ENCODE measurements around the gene ITGA5. TPM values are rescaled to one million over a fixed set of nuclear protein-coding genes. Genes with fewer than 3 reads are reported as not detected.

Gene ITGA5
- total RNA-seq, 1 experiment from 2014 or later, result 75.8 TPM

GRCh38 chr12:54463484-54463883, 44.4 kb upstream of the ITGA5 start:
- Histone ChIP-seq H3K36me3 (ENCODE audit: control insufficient read depth, insufficient read depth, low read length) (no peaks in the 10 kb centered on the region), H3K4me3 (ENCODE audit: low read depth in 2 of 2, low read length in 2 of 2) (no peak overlapping the region), H3K27me3 (ENCODE audit: control insufficient read depth, insufficient read depth, low read length) (peaks cover 41% of the 10 kb centered on the region), H3K4me1 (ENCODE audit: control insufficient read depth, insufficient read depth, low read length) (no peaks in the 10 kb centered on the region), H3K9me3 (ENCODE audit: control insufficient read depth, insufficient read depth, low read depth, low read length) (no peaks in the 10 kb centered on the region), H3K27ac (ENCODE audit: low read length) (no peak overlapping the region)
- ChIA-PET POLR2A (no interaction called here), CTCF (interaction anchor here (0.6 kb wide), 1 partner anchor 10 kb away, joined by 4 read pairs; no protein-coding TSS in a partner anchor)
- no peak for ATAC-seq
- no peak for TF ChIP-seq SIN3A (IDR thresholded peaks at IDR 0.05; ENCODE audit: borderline replicate concordance, insufficient read depth, low read depth, low read length)
- no peak for TF ChIP-seq POLR2AphosphoS5 (IDR thresholded peaks at IDR 0.05; ENCODE audit: low read depth, low read length)
- no peak for TF ChIP-seq REST (IDR thresholded peaks at IDR 0.05; ENCODE audit: insufficient read depth in 1 of 2, low read depth in 2 of 2, low read length in 1 of 2)
- no peak for TF ChIP-seq CTCF (IDR thresholded peaks at IDR 0.05)
- TF ChIP-seq TCF7L2 (IDR thresholded peaks at IDR 0.05; ENCODE audit: low read depth, low read length), result no peak
- intact Hi-C loops (cut with micrococcal nuclease; ENCODE audit: unreplicated experiment), result no loop called here
- DNase-seq (ENCODE audit: low read depth, low spot score), result no peak
- BruUV-seq (replicated peaks), result no TSS peak
- in situ Hi-C loops (cut with HindIII; ENCODE audit: low pct_unique_long_range_greater_than_20kb, low sequenced_read_pairs), result no loop called here

- POLR2A ChIA-PET, result no interaction called here
- Histone ChIP-seq H3K4me1 (ENCODE audit: control insufficient read depth, insufficient read depth, low read length) (no peaks in the 10 kb centered on the region), H3K36me3 (ENCODE audit: control insufficient read depth, insufficient read depth, low read length) (no peaks in the 10 kb centered on the region), H3K4me3 (ENCODE audit: low read depth in 2 of 2, low read length in 2 of 2) (no peak overlapping the region), H3K27ac (ENCODE audit: low read length) (no peak overlapping the region), H3K9me3 (ENCODE audit: control insufficient read depth, insufficient read depth, low read depth, low read length) (no peaks in the 10 kb centered on the region), H3K27me3 (ENCODE audit: control insufficient read depth, insufficient read depth, low read length) (peaks cover 41% of the 10 kb centered on the region)
- intact Hi-C loops (cut with micrococcal nuclease; ENCODE audit: unreplicated experiment), result no loop called here
- ATAC-seq, result no peak
- in situ Hi-C loops (cut with HindIII; ENCODE audit: low pct_unique_long_range_greater_than_20kb, low sequenced_read_pairs), result no loop called here
- no peak for TF ChIP-seq CTCF (IDR thresholded peaks at IDR 0.05)
- no peak for TF ChIP-seq POLR2AphosphoS5 (IDR thresholded peaks at IDR 0.05; ENCODE audit: low read depth, low read length)
- TF ChIP-seq REST (IDR thresholded peaks at IDR 0.05; ENCODE audit: insufficient read depth in 1 of 2, low read depth in 2 of 2, low read length in 1 of 2), result no peak
- TF ChIP-seq TCF7L2 (IDR thresholded peaks at IDR 0.05; ENCODE audit: low read depth, low read length), result no peak
- BruUV-seq (replicated peaks), result no TSS peak
- no peak for DNase-seq (ENCODE audit: low read depth, low spot score)
- CTCF ChIA-PET, result no interaction called here
These were observed 44.0 kb upstream of the ITGA5 start for GRCh38 chr12:54463034-54463433.

All from Panc1 (cell line).